ENCODE data around the gene TAP1. TPM values are rescaled to one million over a fixed set of nuclear protein-coding genes. Genes with fewer than 3 reads are reported as not detected.
A peak's percentile ranks its signal among the peaks of the same experiment; 100 is the strongest.

TAP1 gene
- total and polyA plus RNA-seq, 9 of the 15 experiments (the other 6 are each of a cell fraction or from before 2014, with no cell fraction given) = 1.3 to 6.0 (median 4.2) TPM

GRCh38 chr6:32854376-32855178 is 1.1 kb upstream of the TAP1 start:
- H2AFZ ChIP-seq (ENCODE audit: low read depth, low read length) = peak overlapping the region; percentile 99
- peak overlapping the region; percentile 91 for H3K4me2 ChIP-seq (ENCODE audit: insufficient read depth, low read length)
- no TSS peak for BruUV-seq (replicated peaks)
- peak overlapping the region; percentile 65 for H3K4me3 ChIP-seq
- intact Hi-C loops (cut with micrococcal nuclease) = no loop called here
- peaks cover 3% of the 10 kb centered on the region for H3K9me1 ChIP-seq (ENCODE audit: control insufficient read depth, insufficient read depth, low read length)
- H3K36me3 ChIP-seq (ENCODE audit: control insufficient read depth, insufficient read depth, low read length) = no peaks in the 10 kb centered on the region
- peaks cover 19 to 49% of the 10 kb centered on the region in 2 experiments for H3K27me3 ChIP-seq (ENCODE audit: control insufficient read depth in 2 of 2, insufficient read depth in 2 of 2, low read length in 2 of 2)
- peaks cover 27 to 30% of the 10 kb centered on the region in 2 experiments for H3K4me1 ChIP-seq (replicated peaks in 1 of 2; ENCODE audit: control insufficient read depth in 2 of 2, insufficient read depth in 2 of 2, low read length in 2 of 2)
- ChIA-PET POLR2A (interaction anchor here (0.6 to 7.5 kb wide), 4 partner anchors 13 to 117 kb away, joined by 3 to 56 read pairs (median 12); partner anchors contain the start of gene TAP2), CTCF (ENCODE audit: low intra/inter-chr PET ratio) (interaction anchor here (1.4 to 2.1 kb wide), 4 partner anchors 10 to 16 kb away, joined by 4 to 27 read pairs (median 10); partner anchors contain the start of gene TAP2)
- H3K9me3 ChIP-seq (replicated peaks; ENCODE audit: control insufficient read depth, insufficient read depth, low read depth, low read length) = no peaks in the 10 kb centered on the region
- H3K9ac ChIP-seq (ENCODE audit: insufficient read depth in 1 of 2, low read depth in 2 of 2, low read length in 2 of 2) = peak overlapping the region in 1 of 2 experiments; percentile 93; a peak in 2 of 4 replicates
- peaks cover 8% of the 10 kb centered on the region; the same call in 1 of the 2 replicates for H4K20me1 ChIP-seq (replicated peaks; ENCODE audit: control insufficient read depth, insufficient read depth, low read length)
- 25% methylated on average over 24 of the region's 24 CpGs for WGBS (ENCODE audit: insufficient coverage, low coverage, missing lambda C conversion rate)
- H3K79me2 ChIP-seq (ENCODE audit: control insufficient read depth, insufficient read depth, low read length) = no peaks in the 10 kb centered on the region
- TF ChIP-seq CREB5 (CRISPR knock-in tag; IDR thresholded peaks at IDR 0.05) = no peak
- no peak for TF ChIP-seq PATZ1 (CRISPR knock-in tag; IDR thresholded peaks at IDR 0.05; ENCODE audit: borderline replicate concordance)
- TF ChIP-seq RFX1 (IDR thresholded peaks at IDR 0.05) = no peak
- no peak for TF ChIP-seq SUPT5H (IDR thresholded peaks at IDR 0.05)
- TF ChIP-seq ZBTB43 (CRISPR knock-in tag; IDR thresholded peaks at IDR 0.05) = 0 out of 2 replicates have a peak, but pooled peaks have one; percentile 3
- no peak for TF ChIP-seq ZNF134 (CRISPR knock-in tag; conservative IDR thresholded peaks at IDR 0.05)
- 0 out of 2 replicates have a peak, but pooled peaks have one; percentile 35 for TF ChIP-seq ZNF511 (CRISPR knock-in tag; IDR thresholded peaks at IDR 0.05)
- TF ChIP-seq TAF7 (tag; IDR thresholded peaks at IDR 0.05) = 0 out of 2 replicates have a peak, but pooled peaks have one; percentile 15
- TF ChIP-seq IRF2 (CRISPR knock-in tag; IDR thresholded peaks at IDR 0.05) = peak; percentile 12; the same call in 1 of the 2 replicates
- no peak for TF ChIP-seq FOXJ3 (CRISPR knock-in tag; IDR thresholded peaks at IDR 0.05)
- ATAC-seq = no peak
- FAIRE-seq = peak; percentile 46
- peak in 1 of 4 experiments; percentile 39 for DNase-seq (ENCODE audit: extremely low read depth in 1 of 4, low spot score in 3 of 4)
- in situ Hi-C loops (cut with MboI) = no loop called here
- H3K27ac ChIP-seq (ENCODE audit: extremely low read depth, low read depth, low read length) = no peak overlapping the region

All from K562 (cell line).